GM10248 (cell line): ENCODE results near the gene SOX13.

Source experiments
- CTCF ChIA-PET: fragments of 300-600 bp; sonication (Branson Sonifier 250); formaldehyde crosslinking; extraction: SDS; loops from one replicate; lab custom pipeline; 2021; ENCODE audit warnings: antibody characterized with exemption; lab: Yijun Ruan, JAX
- POLR2A ChIA-PET: fragments of 350-650 bp; sonication (Branson Sonifier 250); formaldehyde crosslinking; extraction: SDS; loops from one replicate; lab custom pipeline; 2020; ENCODE audit warnings: antibody characterized with exemption; lab: Yijun Ruan, JAX
- DNase-seq: peaks from one replicate; pipeline ENCODE4 v3.0.0; 2012; ENCODE audit errors: extremely low spot score
- TF ChIP-seq, protein P1 (sequence below): IDR thresholded peaks from 2 replicates; pipeline ENCODE4 v1.5.1; 2012; ENCODE audit warnings: mild to moderate bottlenecking, low read depth; ENCODE audit errors: extremely low read depth, missing control alignments, control extremely low read depth

Gene SOX13

DNA sequence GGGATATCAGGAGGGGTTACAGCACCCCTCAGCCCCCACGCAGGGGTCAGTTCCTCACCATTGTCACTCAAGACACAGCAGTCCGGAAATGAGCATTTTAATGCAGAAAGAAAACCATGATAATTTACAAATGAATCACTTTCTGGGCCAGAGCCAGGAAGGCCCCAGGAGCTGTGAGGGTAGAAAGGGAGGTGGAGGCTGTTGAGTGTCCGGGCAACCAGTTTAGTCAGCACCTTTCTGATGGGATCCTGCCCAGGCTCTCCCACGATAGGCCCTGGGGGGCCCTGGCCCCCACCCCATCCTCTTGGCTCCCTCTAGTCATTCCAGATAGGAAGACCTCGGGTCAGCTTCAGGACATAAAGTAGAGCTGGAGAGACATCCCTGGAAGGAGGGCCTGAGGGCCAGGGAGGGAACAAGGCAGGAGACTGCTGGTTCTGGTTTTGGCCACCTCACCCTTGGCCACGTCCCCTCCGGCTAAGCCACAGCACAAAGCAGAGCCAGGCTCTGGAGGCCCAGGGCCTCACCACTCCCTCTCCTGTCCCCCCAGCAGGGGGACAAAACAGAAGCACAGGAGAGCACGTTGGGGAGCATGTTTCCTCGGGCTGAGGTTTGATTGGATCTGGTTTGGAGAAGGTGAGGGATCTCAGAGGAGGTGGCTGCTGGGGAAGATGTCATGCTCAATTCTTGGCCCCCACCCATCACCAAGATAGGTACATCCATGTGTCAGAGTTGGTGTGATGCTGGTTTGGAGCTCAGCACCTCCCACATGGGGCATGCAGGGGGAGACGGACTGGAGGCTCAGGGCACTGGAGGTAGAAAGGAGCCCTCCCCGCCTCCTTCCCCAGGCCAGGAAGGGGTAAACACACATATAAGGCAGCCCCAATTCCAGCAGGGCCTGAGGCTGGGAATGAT is 58.3 kb downstream of the SOX13 start:
- CTCF ChIA-PET, result interaction anchor here (0.9 to 4.2 kb wide), 5 partner anchors 8 to 271 kb away, joined by 3 to 48 read pairs (median 4); no protein-coding TSS in a partner anchor
- no peak for DNase-seq
- TF ChIP-seq, protein P1, sequence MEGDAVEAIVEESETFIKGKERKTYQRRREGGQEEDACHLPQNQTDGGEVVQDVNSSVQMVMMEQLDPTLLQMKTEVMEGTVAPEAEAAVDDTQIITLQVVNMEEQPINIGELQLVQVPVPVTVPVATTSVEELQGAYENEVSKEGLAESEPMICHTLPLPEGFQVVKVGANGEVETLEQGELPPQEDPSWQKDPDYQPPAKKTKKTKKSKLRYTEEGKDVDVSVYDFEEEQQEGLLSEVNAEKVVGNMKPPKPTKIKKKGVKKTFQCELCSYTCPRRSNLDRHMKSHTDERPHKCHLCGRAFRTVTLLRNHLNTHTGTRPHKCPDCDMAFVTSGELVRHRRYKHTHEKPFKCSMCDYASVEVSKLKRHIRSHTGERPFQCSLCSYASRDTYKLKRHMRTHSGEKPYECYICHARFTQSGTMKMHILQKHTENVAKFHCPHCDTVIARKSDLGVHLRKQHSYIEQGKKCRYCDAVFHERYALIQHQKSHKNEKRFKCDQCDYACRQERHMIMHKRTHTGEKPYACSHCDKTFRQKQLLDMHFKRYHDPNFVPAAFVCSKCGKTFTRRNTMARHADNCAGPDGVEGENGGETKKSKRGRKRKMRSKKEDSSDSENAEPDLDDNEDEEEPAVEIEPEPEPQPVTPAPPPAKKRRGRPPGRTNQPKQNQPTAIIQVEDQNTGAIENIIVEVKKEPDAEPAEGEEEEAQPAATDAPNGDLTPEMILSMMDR, result no peak
- POLR2A ChIA-PET, result no interaction called here

DNA sequence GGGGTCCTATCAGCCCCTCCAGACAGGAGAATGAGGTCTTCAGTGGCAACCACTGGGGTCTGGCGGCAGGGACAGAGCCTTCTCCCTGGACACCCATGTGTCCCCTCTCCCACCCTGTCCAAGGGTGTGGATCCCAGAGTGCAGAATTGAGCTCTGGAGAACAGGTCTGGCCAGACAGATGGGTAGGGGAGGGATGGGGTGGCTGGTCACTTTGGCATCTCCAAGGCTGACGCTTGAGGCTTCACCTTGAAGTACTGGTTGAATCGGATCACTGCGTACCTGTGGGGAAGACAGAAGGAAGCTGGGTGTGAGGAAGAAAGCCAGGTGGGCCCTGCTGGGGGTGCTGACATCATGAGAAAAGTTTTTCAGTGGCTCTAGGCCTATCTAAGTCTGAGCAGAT is 59.1 kb downstream of the SOX13 start:
- no peak for DNase-seq
- POLR2A ChIA-PET, result no interaction called here
- CTCF ChIA-PET, result interaction anchor here (0.9 to 4.2 kb wide), 3 partner anchors 8 to 430 kb away, joined by 3 to 47 read pairs (median 4); no protein-coding TSS in a partner anchor
- TF ChIP-seq, protein P1, result no peak

- ChIA-PET POLR2A (no interaction called here), CTCF (interaction anchor here (1.5 kb wide), 1 partner anchor 431 kb away, joined by 3 read pairs; no protein-coding TSS in a partner anchor)
- TF ChIP-seq, protein P1, result no peak
- no peak for DNase-seq
Measured at GRCh38 chr1:204132718-204133117, 59.8 kb downstream of the SOX13 start.

DNA sequence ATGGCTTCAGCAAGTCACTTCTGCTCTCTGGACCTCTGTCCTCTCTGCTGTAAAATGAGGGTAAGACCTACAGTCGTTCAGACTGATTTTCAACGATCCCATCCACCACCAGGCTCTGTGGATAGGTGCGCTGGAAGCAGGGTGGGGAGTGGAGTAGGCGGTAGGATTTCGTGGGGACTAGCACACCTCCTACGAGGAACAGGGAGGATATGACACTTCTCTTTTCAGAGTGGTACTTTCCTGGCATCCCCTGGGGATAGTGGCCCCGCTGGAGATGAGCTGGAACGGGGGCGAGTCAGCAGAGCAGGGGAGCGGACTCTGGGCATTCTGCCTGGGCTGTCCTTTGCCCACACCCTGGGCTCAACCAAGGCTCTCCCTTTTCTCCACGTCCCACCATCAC is 61.2 kb downstream of the SOX13 start:
- ChIA-PET POLR2A (no interaction called here), CTCF (no interaction called here)
- TF ChIP-seq, protein P1, result no peak
- no peak for DNase-seq

- ChIA-PET CTCF (interaction anchor here (1.1 to 1.7 kb wide), 4 partner anchors 27 to 276 kb away, joined by 3 to 4 read pairs (median 4); no protein-coding TSS in a partner anchor), POLR2A (no interaction called here)
- no peak for DNase-seq
- TF ChIP-seq, protein P1, result no peak
Measured at GRCh38 chr1:204136814-204137213, 63.9 kb downstream of the SOX13 start.

GRCh38 chr1:204139088-204139487 is 66.2 kb downstream of the SOX13 start:
- DNase-seq, result no peak
- TF ChIP-seq, protein P1, result no peak
- POLR2A ChIA-PET, result no interaction called here
- CTCF ChIA-PET, result interaction anchor here (1.7 to 5.0 kb wide), 3 partner anchors 9 to 52 kb away, joined by 4 to 47 read pairs (median 5); no protein-coding TSS in a partner anchor
